GM18511 (cell line): ENCODE measurements around the gene UBE2Z.
A peak's percentile ranks its signal among the peaks of the same experiment; 100 is the strongest.
"Not testable (repeated sequence)": the region's sequence is repeated elsewhere in the genome, so short reads cannot be mapped to it uniquely, and the experiment has no call there.

Experiments used
- ATAC-seq: cut with Tn5 transposase; IDR thresholded peaks from one replicate; pipeline ENCODE4 v1.9.1; 2021; ENCODE audit warnings: mild to moderate bottlenecking, moderate library complexity; ENCODE audit not compliant: unreplicated experiment

UBE2Z gene

DNA sequence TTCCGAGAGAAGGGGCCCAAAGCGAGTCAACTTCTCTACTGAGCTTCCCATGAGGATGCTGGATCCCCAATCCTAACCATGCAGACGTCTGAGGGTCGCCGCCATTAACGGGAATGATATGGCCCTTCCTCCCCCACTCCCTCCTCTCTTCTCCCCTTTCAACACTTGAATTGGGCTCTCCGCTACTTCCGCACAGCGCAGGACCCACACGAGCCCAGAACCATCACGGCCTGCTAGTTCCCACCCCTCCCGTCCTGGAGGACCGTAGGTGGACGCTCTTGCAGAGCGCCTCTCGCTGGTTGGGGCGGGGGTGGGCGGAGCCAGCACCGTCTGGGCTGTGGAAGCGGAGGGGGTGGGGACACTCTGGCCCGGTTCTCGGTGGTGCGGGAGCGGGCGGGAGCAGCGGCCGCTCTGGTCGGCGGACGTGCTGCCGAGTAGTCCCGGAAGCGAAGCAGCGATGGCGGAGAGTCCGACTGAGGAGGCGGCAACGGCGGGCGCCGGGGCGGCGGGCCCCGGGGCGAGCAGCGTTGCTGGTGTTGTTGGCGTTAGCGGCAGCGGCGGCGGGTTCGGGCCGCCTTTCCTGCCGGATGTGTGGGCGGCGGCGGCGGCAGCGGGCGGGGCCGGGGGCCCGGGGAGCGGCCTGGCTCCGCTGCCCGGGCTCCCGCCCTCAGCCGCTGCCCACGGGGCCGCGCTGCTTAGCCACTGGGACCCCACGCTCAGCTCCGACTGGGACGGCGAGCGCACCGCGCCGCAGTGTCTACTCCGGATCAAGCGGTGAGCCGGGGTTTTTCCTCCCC, at the start of gene UBE2Z:
Gene UBE2Z (plus strand): TSS at position 361 of the 797 bp plus-strand sequence. CDS start 97 bp downstream, at position 458.
- peak; percentile 85 for ATAC-seq

DNA sequence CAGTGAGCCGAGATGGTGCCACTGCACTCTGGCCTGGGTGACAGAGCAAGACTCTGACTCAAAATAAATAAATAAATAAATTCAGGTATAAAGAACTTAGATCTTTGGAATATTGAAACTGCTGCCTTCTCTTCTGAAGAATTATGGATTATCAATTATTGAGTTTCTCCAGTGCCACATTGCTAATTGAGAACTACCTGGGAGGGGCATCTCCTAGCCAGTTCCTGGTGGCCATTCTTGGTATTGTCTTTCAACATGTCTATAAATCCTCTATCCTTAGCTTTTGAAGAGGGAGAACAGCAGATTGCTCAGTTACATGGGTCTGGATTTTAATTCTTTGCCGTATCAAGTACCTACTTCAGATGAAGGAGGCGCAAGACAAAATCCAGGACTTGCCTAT, 48.2 kb upstream of the UBE2Z start:
- ATAC-seq: no peak

DNA sequence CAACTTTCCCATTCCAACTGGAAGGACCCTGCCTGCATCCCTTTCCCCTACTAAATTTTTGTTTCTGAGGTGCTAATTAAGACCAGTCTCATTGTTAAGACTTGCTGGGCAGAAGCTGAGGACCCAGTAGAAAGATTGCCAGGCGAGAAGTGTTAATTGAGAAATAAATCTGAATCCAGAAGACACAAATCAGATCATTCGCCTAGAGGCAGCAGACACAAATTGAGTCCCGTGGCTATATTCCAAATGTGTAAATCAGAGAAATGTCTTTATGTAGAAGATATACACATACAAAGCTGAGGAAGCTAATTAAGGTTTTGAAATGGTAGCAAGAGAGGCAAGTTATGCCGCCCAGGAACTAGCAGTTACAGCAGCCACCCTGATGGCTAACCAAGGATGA, 47.8 kb upstream of the UBE2Z start:
- no peak for ATAC-seq

DNA sequence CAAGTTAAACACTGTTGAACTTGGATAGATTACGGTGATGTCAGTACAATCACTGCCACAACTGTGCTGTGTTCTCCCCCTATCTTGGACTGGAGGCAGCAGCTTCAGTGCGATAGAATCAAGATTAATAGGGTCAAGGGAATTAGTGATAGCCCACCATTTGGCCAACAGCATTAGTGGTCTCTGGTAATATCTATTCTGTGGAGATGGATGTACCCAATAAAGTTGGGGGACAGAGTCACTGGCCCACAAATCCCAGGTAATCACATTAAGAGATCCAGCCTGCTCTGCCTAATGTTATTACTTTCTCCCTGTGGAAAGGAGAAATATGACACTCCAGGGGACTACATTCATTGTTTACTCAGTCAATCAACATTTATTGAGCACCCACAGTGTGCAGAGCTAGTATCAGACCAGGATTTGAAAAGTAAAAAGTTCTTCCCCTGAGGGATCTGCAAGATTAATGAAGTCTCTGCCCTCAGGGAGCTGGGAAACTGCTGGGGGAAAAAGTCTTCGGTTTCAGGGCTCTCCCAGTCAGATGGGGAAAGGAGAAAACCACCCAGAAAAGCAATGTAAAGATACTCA, 39.2 kb upstream of the UBE2Z start:
- ATAC-seq: no peak

DNA sequence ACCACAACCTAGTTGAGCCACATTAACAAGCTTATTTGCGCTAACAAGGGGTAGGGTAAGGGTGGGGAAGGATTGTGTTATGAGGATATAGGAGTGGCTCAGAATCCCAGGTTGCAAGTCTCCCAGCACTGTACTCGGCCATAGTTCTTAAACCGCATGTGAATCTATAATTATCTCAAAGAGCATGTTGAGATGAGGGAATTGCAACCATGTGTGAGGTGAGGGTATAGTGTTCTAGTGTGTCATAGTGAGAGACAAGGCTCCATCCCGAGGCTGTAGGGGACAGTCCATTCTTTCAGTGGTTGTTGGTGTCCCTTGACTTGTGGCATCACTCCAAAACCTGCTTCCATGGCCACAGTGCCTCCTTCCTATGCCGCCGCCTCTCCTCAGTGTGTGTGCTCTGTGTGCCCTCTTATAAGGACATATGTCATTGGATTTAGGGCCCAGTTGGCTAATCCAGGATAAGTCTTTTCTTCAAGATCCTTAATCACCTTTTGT, 38.3 kb upstream of the UBE2Z start:
- ATAC-seq: no peak

DNA sequence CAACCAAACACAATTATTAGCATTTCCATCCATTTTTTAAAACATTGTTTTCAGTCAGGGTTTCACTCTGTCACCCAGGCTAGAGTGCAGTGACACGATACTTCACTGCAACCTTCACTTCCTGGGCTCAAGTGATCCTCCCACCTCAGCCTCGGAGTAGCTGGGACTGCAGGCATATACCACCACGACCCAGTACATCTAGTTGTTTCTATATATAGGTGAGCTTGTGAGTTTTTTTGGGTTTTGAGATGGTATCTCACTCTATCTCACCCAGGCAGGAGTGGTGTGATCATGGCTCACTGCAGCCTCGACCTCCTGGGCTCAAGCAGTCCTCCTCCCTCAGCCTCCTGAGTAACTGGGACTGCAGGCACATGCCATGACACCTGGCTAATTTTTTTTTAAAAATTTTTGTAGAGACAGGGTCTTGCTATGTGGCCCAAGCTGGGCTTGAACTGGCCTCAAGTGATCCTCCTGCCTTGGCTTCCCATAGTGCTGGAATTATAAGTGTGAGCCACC, 37.1 kb upstream of the UBE2Z start:
- no peak for ATAC-seq

DNA sequence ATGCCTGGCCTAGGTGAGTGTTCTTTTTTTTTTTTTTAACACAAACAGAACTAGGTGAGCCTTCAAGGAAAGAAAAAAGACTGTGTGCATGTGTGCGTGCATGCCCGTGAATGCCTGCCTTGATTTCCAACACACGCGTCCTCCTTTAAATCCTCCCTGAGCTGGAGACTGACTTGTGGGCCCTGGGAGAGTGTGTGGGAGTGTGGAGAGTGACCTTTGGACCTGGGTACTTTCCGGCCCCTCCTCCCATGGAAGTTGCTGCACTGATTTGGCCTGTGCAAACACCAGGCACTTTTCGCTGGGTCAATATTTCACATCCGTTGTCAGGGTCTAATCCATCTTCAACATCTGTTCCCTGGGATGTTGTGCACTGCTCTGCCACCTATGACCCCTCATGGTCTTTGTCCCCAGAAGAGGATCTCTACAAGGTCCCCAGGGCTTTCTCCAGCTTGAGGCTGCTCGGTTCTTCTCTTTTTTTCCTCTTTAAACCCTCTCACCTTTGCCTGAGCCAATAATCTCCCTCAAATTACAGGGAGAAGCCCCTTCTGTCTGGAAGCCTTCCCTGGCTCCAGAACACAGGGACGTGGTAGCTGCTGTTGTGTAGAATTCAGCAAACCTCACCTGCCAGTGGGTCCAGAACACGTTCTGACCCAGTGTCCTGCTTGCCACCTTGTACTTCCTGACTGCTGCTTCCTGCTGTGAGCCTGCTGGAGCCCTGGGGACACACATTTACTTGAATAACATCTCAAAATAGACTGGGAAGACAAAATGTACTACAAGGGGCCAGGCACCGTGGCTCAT, 36.5 kb upstream of the UBE2Z start:
- ATAC-seq: no peak

DNA sequence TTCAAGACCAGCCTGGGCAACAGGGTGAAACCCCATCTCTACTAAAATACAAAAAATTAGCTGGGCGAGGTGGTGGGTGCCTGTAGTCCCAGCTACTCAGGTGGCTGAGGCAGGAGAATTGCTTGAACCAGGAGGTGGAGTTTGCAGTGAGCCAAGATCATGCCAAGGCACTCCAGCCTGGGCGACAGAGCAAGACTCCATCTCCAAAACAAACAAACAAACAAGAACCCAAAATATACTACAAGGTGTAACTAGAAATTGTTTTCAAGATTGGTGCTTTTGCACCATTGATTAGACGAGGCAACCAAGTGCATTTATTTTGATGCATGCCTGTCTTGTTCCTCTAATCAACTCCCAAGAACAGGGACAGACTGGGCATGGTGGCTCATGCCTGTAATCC, 35.8 kb upstream of the UBE2Z start:
- not testable (repeated sequence) for ATAC-seq

DNA sequence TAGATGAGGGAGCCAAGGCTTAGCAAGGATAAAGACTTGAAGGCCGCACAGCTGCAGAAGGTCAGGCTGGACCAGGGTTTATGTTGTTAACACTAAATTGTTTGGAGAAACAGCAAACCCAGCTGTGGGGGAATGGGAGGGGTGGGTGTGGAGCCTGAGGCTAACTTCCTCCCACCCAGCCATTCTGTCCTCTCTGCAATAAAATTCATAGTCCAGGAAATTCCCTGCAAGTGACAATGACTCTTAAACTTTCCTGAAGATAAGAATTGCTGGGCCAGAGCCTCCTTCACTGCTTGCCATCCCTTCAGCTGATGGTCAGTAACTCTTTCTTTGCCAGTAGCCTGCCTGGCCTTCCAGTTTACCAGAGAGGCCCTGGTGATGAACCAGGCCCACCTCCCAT, 35.0 kb upstream of the UBE2Z start:
- no peak for ATAC-seq

DNA sequence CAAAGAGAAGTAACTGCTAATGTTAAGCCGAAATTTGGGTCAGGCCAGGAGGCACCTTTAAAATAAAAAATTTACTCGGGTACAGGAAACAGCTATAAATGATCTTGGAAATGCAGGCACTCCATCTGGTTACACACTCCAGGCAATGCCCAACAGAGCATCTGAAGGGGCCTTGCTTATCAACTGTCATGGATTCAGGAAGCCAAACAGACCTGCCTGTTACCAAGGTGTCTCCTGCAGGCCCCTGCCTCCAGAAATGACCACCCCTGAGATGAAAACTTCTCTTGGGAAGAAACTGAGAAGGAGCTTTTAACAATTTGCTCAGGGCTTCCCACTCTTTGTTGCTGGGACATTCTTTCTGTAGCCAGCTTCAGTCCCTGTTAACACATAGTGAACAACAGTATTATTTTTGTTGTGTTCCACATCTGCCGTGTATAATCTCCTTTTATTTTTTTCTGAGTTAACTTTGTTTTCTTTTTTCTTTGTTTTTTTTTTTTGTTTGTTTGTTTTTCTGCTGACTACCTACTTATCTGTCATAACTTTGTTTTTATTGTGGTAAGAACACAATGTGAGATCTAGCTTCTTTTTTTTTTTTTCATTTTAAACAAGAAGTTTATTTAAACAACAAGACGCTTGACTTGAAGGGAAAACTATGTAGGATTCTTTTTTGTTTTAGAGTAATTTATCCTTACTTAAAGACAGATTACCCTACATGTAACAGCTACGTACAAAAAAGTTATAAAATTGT, 34.3 kb upstream of the UBE2Z start:
- no peak for ATAC-seq

DNA sequence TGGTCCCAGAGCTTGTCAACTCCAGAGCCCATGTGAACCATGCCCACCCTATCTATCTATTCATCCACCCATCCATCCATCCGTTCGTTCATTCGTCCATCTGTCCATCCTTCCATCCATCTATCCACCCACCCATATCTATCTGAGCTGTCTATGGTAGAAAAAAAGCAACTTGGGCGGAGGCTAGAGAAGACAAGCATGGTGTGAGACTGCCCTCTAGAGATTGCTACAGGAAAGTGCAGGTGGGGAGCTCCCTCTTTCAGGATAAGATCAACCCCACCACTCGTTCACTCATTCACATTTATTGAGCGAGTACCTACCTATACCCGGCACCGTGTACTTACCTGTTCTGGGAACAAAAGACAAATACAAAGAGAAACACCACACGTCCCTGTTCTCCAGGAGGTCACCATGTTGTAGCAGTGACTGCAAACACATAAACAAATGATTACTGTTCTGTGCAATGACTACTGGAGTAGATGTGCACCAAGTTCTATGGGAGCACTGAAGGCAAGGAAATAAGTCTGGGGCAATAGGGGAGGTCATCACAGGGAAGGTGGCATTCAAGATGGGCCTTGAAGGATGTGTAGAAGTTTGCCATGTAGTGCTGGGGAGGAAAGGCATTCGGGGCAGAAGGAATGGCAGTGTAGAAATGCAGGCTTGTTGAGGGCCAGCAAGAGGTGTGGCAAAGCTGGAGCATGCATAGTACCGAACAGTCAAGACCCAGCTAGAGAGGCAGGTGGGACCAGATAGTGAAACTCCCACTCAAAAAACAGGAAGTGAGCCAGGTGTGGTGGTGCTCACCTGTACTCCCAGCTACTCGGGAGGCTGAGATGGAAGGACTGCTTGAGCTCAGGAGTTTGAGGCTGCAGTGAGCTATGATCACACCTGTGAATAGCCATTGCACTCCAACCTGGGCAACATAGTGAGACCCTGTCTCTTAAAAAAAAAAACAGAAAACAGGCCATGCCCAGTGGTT, 29.0 kb upstream of the UBE2Z start:
- no peak for ATAC-seq

DNA sequence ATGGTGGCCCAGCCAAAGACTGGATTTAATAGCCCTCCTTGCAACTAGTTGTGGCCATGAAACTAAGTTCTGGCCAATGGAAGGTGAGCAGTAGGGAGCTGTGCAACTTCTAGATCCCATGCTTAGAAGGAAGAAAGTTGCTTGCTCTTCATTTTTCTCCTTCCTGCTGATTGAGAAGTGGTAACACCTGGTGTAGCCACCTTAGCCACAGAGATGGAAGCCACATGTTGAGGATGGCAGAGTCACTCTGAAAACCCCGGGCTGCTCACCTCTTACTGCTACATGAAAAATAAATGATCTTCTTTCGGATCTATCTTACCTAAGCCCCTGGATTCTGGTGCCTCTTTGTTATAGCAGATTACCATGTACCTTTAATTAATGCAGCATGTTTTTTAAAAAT, 25.9 kb upstream of the UBE2Z start:
- no peak for ATAC-seq

DNA sequence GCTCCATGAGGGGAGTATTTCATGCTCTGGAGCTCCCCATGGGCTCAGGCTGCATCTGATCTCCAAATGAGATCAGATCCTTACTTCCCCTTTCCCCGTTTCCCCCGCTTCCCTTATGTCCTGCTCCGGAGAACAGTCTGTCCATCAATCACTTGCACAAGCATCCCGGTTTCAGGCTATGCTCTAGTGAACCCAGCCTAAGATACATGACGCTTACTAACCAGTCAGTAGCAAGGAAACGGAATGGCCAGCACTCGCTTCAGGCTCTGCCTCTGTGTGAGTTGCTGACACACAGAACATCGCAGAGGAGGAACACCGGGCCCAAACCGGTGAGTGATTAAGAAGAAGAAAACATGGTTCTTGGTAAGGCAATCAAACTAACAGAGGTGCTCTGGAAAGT, 25.0 kb upstream of the UBE2Z start:
- no peak for ATAC-seq

DNA sequence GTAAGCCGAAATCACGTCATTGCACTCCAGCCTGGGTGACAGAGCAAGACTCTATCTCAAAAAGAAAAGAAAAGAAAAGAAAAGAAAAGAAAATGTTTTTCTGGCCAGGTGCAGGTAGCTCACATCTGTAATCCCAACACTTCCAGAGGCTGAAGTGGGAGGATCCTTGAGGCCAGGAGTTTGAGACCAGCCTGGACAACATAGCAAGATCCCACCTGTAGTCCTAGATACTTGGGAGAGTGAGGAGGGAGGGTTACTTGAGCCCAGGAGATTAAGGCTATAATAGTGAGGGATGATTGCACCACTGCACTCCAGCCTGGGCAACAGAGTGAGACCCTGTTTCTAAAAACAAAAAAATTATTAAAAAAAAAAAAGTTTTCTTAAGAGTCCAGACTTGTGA, 18.1 kb upstream of the UBE2Z start:
- no peak for ATAC-seq

DNA sequence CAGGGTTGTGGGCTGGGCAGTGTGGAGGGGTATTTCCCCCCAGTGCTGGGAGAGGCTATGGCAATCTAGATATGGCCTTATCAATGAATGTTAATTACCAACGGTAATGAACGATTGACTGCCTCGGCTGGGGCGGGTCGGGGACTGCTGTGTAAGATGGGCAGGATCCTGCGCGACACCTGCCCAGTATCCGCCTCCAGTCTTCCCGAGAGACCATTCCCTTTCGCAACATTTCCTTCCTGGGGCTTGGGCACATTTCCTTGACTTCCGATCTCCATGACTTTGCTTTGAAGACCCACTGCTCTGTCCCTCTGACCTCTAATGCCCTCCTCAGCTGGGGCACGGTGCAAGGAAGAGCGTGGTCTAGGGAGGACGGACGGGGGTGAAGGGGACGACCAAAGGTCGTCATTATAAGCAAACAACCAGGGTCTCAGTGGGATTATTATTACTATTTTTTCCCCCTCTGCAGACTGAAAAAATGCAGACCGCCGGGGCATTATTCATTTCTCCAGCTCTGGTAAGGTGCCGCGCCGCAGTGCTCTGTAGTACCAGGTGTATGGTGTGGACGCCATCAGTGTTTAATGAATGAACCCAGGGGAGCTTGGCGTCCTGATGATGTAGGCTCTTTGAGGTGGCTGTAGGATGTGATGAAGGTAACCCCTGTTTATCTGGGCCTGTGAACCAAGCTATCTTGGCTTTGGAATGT, 15.1 kb upstream of the UBE2Z start:
- no peak for ATAC-seq

DNA sequence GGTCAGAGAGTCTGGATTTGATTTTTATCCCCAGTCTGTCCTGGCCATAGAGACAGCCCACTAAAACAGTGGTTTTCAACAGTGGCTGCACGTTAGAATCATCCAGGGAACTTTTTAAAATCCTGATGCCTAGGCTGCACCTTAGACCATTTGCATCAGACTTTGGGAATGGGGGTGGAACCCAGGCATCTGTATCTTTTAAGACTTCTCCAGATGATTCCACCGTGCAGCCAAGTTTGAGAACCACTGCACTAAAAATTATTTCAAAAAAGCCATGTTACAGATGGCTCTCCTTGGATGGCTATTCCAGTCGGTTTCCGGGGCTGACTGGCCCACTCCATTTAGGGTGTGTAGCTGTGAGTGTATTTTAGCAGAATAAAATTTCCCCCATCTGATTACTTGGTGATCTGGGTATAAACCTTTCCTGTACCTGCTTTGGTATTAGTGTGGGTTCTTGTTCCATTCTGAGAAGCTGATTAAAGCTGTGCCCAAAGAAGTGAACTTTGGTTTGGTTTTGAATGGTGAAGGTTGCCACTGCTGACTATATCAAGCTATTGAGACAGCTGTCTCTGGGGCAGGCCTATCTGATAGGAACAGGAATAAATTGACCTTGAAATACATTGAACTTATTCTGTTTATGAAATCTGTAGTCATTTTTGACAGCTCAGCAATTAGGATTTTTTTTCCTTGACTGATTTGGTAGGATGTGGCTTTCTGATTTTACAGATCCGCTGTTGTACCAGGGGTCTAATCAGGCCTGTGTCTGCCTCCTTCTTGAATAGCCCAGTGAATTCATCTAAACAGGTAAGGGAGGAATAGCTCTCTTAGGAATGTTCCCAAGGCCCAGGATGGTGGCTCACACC, 14.3 kb upstream of the UBE2Z start:
- no peak for ATAC-seq

DNA sequence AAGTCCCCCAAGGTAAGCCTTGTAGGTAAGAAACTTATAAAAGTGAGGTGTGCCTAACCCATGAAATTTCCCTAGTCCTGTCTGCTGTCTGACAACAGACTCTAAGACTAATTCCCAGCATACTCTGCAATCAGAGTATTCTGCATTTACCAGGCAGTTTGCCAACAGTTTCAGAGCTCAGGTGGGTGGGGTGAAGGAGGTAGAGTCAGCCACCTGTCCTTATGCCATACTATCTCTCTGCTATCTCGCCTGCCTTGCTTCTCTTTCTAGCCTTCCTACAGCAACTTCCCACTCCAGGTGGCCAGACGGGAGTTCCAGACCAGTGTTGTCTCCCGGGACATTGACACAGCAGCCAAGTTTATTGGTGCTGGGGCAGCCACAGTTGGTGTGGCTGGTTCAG, 13.3 kb upstream of the UBE2Z start:
- no peak for ATAC-seq

DNA sequence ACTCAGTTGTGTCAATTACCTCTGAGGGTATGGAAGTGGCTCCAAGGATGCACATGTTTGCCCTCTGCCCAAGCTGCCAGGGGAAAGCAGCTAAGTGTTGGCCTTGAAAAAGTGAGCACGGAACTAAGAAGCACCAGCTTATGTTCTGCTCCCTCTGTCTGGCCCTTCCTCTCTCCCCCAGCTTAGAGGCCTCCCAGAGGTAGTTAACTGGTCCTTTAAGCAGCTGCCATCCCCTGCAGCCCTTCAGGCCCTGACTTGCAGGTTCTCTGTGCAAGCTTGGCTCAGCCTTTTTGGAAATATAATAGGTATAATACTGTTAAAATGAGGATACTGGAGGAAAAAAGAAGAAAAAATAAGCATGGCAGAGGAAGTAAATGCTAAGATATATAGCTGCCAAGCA, 7.0 kb upstream of the UBE2Z start:
- ATAC-seq: no peak
